HG03135 (cell line): ENCODE results near the gene CD200R1.
"Not testable (repeated sequence)": the region's sequence is repeated elsewhere in the genome, so short reads cannot be mapped to it uniquely, and the experiment has no call there.

Source experiments
- ATAC-seq: cut with Tn5 transposase; IDR thresholded peaks from one replicate; pipeline ENCODE4 v1.9.1; 2021; ENCODE audit warnings: mild to moderate bottlenecking, moderate library complexity; ENCODE audit not compliant: unreplicated experiment

The CD200R1 gene

GRCh38 chr3:112976001-112976400 is 1.1 kb upstream of the CD200R1 start:
- no peak for ATAC-seq

GRCh38 chr3:112974178-112974517 is 755 bp downstream of the CD200R1 start:
- peak; percentile 8 for ATAC-seq

- ATAC-seq: peak; percentile 82
Observed at GRCh38 chr3:112973325-112974177, 1.4 kb downstream of the CD200R1 start.

- ATAC-seq: no peak
Observed at GRCh38 chr3:112972158-112972557, 2.7 kb downstream of the CD200R1 start.

GRCh38 chr3:112967828-112968227 is 7.1 kb downstream of the CD200R1 start:
- no peak for ATAC-seq

GRCh38 chr3:112967425-112967824 is 7.5 kb downstream of the CD200R1 start:
- ATAC-seq: no peak

- no peak for ATAC-seq
Observed at GRCh38 chr3:112966633-112967032, 8.3 kb downstream of the CD200R1 start.

GRCh38 chr3:112965656-112966055 is 9.2 kb downstream of the CD200R1 start:
- ATAC-seq: no peak

GRCh38 chr3:112963683-112964082 is 11.2 kb downstream of the CD200R1 start:
- no peak for ATAC-seq

- no peak for ATAC-seq
Observed at GRCh38 chr3:112958811-112959560, 15.9 kb downstream of the CD200R1 start.

- no peak for ATAC-seq
Observed at GRCh38 chr3:112956351-112956750, 18.6 kb downstream of the CD200R1 start.

GRCh38 chr3:112948346-112948838 is 26.5 kb downstream of the CD200R1 start:
- no peak for ATAC-seq

- ATAC-seq: no peak
Observed at GRCh38 chr3:112931736-112932521, 43.0 kb downstream of the CD200R1 start.

- no peak for ATAC-seq
Observed at GRCh38 chr3:112930771-112931170, 44.1 kb downstream of the CD200R1 start.

- ATAC-seq: no peak
Observed at GRCh38 chr3:112925969-112926368, 48.9 kb downstream of the CD200R1 start.

- ATAC-seq: no peak
Observed at GRCh38 chr3:112925560-112925959, 49.3 kb downstream of the CD200R1 start.

GRCh38 chr3:112919541-112919940 is 55.4 kb downstream of the CD200R1 start:
- ATAC-seq: not testable (repeated sequence)

GRCh38 chr3:112908252-112908651 is 66.7 kb downstream of the CD200R1 start:
- peak; percentile 97 for ATAC-seq

- no peak for ATAC-seq
Observed at GRCh38 chr3:112904786-112905185, 70.1 kb downstream of the CD200R1 start.

- ATAC-seq: no peak
Observed at GRCh38 chr3:112900113-112900512, 74.8 kb downstream of the CD200R1 start.

- no peak for ATAC-seq
Observed at GRCh38 chr3:112897791-112898190, 77.1 kb downstream of the CD200R1 start.
